Measurements from ENCODE around the gene CCDC160. TPM values are rescaled to one million over a fixed set of nuclear protein-coding genes. Genes with fewer than 3 reads are reported as not detected.

Gene CCDC160
- total and polyA plus RNA-seq, 2 of the 4 experiments (the other 2 are of a cell fraction), result not detected

DNA sequence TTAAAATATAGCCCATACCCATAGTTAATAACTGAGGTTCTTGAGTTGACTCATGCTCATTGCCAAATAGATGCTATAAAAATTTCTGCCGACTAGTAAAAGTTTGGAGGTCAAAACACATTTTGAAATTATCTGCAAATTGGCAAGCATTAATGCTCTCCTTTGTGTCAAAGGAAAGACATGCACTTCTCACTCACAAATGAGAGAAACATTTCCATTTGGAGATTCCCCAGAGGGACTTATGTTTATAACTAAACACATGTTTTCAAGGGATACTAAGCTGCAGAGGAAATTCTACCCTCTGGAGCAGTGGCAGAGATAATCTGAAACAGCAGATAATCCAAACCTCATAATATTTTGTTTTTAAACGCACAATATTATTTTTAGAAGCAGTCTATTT is 45.7 kb upstream of the CCDC160 start (continued):
- TF ChIP-seq MAZ (IDR thresholded peaks at IDR 0.05; ENCODE audit: borderline replicate concordance, low read depth, low read length) (no peak), CHD1 (IDR thresholded peaks at IDR 0.05; ENCODE audit: low read depth, low read length) (no peak), BHLHE40 (IDR thresholded peaks at IDR 0.05; ENCODE audit: low read depth, low read length) (no peak), SMC3 (IDR thresholded peaks at IDR 0.05; ENCODE audit: low read depth, low read length) (no peak), FOS (IDR thresholded peaks at IDR 0.05; ENCODE audit: low read depth, low read length) (no peak), USF2 (IDR thresholded peaks at IDR 0.05; ENCODE audit: low read depth, low read length) (no peak)

GRCh38 chrX:134194915-134195314 is 42.1 kb upstream of the CCDC160 start:
- 92% methylated on average over 2 of the region's 6 CpGs; no CpG with 5 or more reads in 1 of the 2 experiments for WGBS, 2 experiments (ENCODE audit: extremely low coverage in 2 of 2, insufficient read length in 1 of 2)

More at GRCh38 chrX:134194915-134195314, 42.1 kb upstream of the CCDC160 start:
- H3K79me1 ChIP-seq (ENCODE audit: low read depth in 1 of 2, low read length in 2 of 2), result no peaks in the 10 kb centered on the region
- H4K5ac ChIP-seq (ENCODE audit: low read depth, low read length), result no peak overlapping the region
- no peaks in the 10 kb centered on the region for H3K9me1 ChIP-seq (ENCODE audit: insufficient read depth, low read length)
- TF ChIP-seq CHD1 (IDR thresholded peaks at IDR 0.05; ENCODE audit: low read depth, low read length) (no peak), ELK1 (IDR thresholded peaks at IDR 0.05; ENCODE audit: borderline replicate concordance, low read depth, low read length) (no peak), NFE2L2 (IDR thresholded peaks at IDR 0.05; ENCODE audit: low read depth, low read length) (no peak), CEBPB (IDR thresholded peaks at IDR 0.05; ENCODE audit: low read depth, low read length) (no peak), RCOR1 (IDR thresholded peaks at IDR 0.05; ENCODE audit: insufficient replicate concordance, low read length) (no peak), RFX5 (IDR thresholded peaks at IDR 0.05; ENCODE audit: low read depth, low read length) (no peak), RAD21 (IDR thresholded peaks at IDR 0.05; ENCODE audit: low read length) (no peak), MXI1 (IDR thresholded peaks at IDR 0.05; ENCODE audit: borderline replicate concordance, low read depth, low read length) (no peak), BHLHE40 (IDR thresholded peaks at IDR 0.05; ENCODE audit: low read depth, low read length) (no peak), POLR2A (IDR thresholded peaks at IDR 0.05; ENCODE audit: low read depth, low read length) (no peak), USF2 (IDR thresholded peaks at IDR 0.05; ENCODE audit: low read depth, low read length) (no peak), MAFK (IDR thresholded peaks at IDR 0.05; ENCODE audit: low read depth, low read length) (no peak), SMC3 (IDR thresholded peaks at IDR 0.05; ENCODE audit: low read depth, low read length) (no peak), MAZ (IDR thresholded peaks at IDR 0.05; ENCODE audit: borderline replicate concordance, low read depth, low read length) (no peak)
- H4K8ac ChIP-seq (ENCODE audit: low read depth in 2 of 2, low read length in 2 of 2), result no peak overlapping the region
- no peaks in the 10 kb centered on the region for H3K4me1 ChIP-seq (ENCODE audit: control insufficient read depth, insufficient read depth, low read length)
- H3K27me3 ChIP-seq (ENCODE audit: control insufficient read depth, insufficient read depth, low read length), result no peaks in the 10 kb centered on the region; the same call in 1 of the 2 replicates
- H3K4me2 ChIP-seq (ENCODE audit: low read depth, low read length), result no peak overlapping the region
- no peak overlapping the region for H3K23ac ChIP-seq (ENCODE audit: low read depth, low read length)
- H2AK5ac ChIP-seq (ENCODE audit: low read depth, low read length), result no peak overlapping the region
- H3K56ac ChIP-seq (ENCODE audit: extremely low read depth, insufficient read depth, low read length), result no peak overlapping the region
- no peak overlapping the region for H2BK5ac ChIP-seq (ENCODE audit: low read depth, low read length, poor library complexity, severe bottlenecking)
- DNase-seq (no peak), ATAC-seq (ENCODE audit: low read depth) (no peak)
- no peak overlapping the region for H3K9ac ChIP-seq (ENCODE audit: low read depth, low read length)
- no peak overlapping the region for H2BK120ac ChIP-seq (ENCODE audit: low read depth, low read length)
- no peak overlapping the region for H2AFZ ChIP-seq (replicated peaks; ENCODE audit: low read length, poor library complexity)
- H3K27ac ChIP-seq (ENCODE audit: insufficient read depth, low read length), result no peak overlapping the region
- dilution Hi-C loops (cut with HindIII; ENCODE audit: low sequenced_read_pairs, unreplicated experiment), result no loop called here
- H3K18ac ChIP-seq (ENCODE audit: low read depth, low read length), result no peak overlapping the region
- H2BK15ac ChIP-seq (ENCODE audit: low read depth, low read length), result no peak overlapping the region
- no peaks in the 10 kb centered on the region for H3K9me3 ChIP-seq (ENCODE audit: control insufficient read depth, insufficient read depth, low read length)
- no peak overlapping the region for H2AK9ac ChIP-seq (replicated peaks; ENCODE audit: low read depth, low read length, poor library complexity)
- no peak overlapping the region for H2BK20ac ChIP-seq (ENCODE audit: low read depth, low read length)
- in situ Hi-C loops (cut with MboI; ENCODE audit: low sequenced_read_pairs), result no loop called here
- POLR2A ChIA-PET (ENCODE audit: unreplicated experiment), result no interaction called here
- CTCF ChIA-PET, result no interaction called here
- H3K4me3 ChIP-seq (ENCODE audit: insufficient read depth, low read depth, low read length), result no peak overlapping the region
- no peak overlapping the region for H3K4ac ChIP-seq (ENCODE audit: low read depth, low read length)
- no peaks in the 10 kb centered on the region for H4K20me1 ChIP-seq (ENCODE audit: insufficient read depth, low read length)
- intact Hi-C loops (cut with micrococcal nuclease), result no loop called here
- BruUV-seq (replicated peaks), result no TSS peak
- no peak overlapping the region for H4K91ac ChIP-seq (ENCODE audit: insufficient read depth, low read depth, low read length)
- no peak overlapping the region for H3K14ac ChIP-seq (replicated peaks; ENCODE audit: low read depth, low read length)
- no peaks in the 10 kb centered on the region for H3K36me3 ChIP-seq (ENCODE audit: control insufficient read depth, insufficient read depth, low read length)
